GM12874 (cell line): ENCODE data around the gene MEIS3.

ENCODE experiments used
- CTCF ChIP-seq: IDR thresholded peaks from 2 replicates; pipeline ENCODE4 v1.5.1; 2011; ENCODE audit warnings: low read depth, mild to moderate bottlenecking, control low read depth, low read length, moderate library complexity; ENCODE audit not compliant: insufficient read depth

MEIS3 gene

GRCh38 chr19:47419789-47420188, 462 bp upstream of the MEIS3 start:
- no peak for TF ChIP-seq CTCF

DNA sequence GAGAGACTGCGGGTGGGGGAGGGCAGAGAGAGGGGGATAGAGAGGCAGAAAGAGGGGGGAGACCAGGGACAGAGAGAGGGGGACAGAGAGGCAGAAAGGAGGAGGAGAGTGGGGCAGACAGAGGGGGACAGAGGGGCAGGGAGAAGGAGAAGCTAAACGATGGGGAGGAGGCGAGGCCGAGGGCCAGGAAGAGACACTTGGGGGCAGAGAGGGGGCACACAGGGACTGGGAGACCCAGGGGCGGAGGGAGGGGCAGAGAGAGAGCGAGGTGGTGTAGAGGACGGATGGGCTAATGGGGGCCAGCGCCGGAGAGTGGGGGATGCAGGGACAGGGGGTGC, 666 bp downstream of the MEIS3 start:
- TF ChIP-seq CTCF, result no peak

GRCh38 chr19:47417746-47418691, 1.3 kb downstream of the MEIS3 start:
- no peak for TF ChIP-seq CTCF

DNA sequence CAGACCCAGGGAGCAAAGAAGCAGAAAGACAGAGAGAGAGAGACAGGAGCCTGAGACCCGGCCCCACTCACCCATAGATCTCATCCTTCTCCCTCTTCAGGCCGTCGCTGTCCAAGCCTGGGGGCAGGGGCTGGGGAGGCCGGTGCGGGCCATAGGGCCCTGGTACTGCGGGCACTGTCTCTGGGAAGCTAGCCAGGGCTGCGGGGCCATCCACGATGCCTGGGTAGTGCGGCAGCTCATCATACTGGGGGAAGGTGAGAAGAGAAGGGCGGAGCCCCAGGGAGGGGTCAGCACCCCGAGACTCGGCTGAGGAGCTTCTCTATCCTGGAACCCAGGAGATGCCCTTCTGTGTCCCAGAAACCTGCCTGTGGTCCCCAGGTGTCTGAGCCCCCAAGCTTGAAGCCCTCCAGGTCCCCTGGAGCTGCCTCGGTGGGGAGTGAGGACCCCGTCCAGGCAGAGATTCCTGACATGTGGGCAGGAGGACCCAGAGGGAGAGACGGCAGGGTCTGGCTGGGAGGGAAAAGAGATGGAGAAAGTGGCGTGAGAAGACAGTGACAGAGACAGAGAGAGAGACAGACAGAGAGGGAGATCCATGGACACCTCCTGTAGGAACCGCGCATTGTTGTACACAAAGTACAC, 2.1 kb downstream of the MEIS3 start:
- no peak for TF ChIP-seq CTCF

DNA sequence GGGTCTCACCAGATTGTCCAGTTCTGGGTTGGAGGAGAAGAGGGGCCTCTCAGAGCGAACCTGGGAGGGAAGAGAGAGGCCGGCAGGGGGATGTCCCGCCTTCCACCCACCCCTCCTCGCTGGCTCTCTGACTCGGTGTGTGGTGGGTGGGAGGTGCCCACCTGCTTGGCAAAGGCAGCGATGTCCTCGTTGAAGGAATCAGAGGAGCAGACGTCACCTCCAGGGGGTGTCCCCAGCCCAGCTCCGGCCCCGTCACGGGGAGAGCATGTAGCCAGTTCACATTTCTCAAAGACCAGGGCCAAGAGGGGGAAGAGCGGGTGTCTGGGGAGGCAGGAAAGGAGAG, 2.7 kb downstream of the MEIS3 start:
- no peak for TF ChIP-seq CTCF

DNA sequence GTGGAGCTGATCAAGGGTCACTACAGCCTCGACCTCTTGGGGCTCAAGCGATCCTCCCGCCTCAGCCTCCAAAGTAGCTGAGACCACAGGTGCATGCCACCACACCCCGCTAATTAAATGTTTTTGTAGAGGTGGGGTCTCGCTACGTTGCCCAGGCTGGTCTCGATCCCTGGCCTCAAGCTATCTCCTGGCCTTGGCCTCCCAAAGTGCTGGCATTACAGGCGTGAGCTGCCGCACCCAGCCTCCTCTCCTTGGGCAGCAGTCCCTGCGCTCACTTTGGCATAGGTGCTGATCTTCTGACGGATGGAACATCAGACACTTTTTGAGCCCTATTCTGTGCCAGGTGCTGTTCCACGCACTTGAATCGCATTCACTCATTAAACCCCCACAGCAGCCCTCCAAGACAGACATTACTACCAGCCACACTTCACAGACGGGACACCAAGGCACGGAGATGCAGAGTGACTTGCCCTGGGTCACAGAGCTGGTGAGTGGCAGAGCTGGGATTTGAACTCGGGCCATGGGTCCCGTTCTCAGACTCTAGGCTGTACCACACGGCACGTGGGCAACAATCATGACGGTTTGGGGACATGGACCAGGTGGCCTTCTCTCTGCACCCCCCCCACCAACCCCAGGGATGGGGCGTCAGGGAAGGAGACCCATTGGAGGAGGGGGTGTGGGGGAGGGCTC, 3.2 kb downstream of the MEIS3 start:
- TF ChIP-seq CTCF, result no peak

DNA sequence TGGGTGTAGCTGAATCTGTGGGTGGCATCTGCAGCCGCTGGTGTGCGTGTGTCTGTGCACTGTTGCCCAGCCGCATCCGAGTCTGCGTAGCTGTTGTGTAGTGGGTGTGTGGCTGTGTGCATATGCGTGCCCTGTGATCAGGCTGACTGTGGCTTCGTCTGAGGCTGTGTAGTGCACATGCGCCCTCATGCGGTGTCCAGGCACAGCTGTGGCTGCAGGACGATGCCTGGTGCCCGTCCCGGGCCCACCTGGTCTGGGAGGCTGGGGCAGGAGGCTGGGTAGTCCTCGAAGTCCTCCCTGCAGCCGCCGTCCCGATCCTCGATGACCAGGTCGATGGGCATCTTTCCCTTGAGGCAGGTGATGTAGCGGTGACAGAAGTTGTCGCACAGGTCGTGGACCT, 4.9 kb downstream of the MEIS3 start:
- TF ChIP-seq CTCF, result peak; percentile 27; the same call in 1 of the 2 replicates
